ENCODE results near the gene TEX47. TPM values are rescaled to one million over a fixed set of nuclear protein-coding genes. Genes with fewer than 3 reads are reported as not detected.

TEX47 gene
- total RNA-seq, 6 experiments from 2014 or later = not detected

GRCh38 chr7:88761779-88762178 is 33.8 kb downstream of the TEX47 start:
- no peak overlapping the region for H3K4me3 Mint-ChIP-seq
- peaks cover 2% of the 10 kb centered on the region; the same call in 1 of the 2 replicates for H3K27me3 Mint-ChIP-seq (ENCODE audit: insufficient read depth)
- no peak for TF ChIP-seq CTCF (IDR thresholded peaks at IDR 0.05)
- no peak for DNase-seq
- peaks cover 6% of the 10 kb centered on the region; the same call in 1 of the 2 replicates for H3K9me3 Mint-ChIP-seq
- H3K4me1 Mint-ChIP-seq (ENCODE audit: low read depth) = no peaks in the 10 kb centered on the region
- no peaks in the 10 kb centered on the region for H3K36me3 Mint-ChIP-seq (ENCODE audit: low read depth)
- no peak overlapping the region for H3K27ac Mint-ChIP-seq

- TF ChIP-seq CTCF (IDR thresholded peaks at IDR 0.05) = no peak
- no peak overlapping the region for H3K4me3 Mint-ChIP-seq
- H3K27me3 Mint-ChIP-seq (ENCODE audit: insufficient read depth) = peaks cover 2% of the 10 kb centered on the region; the same call in 1 of the 2 replicates
- peaks cover 9% of the 10 kb centered on the region; the same call in 1 of the 2 replicates for H3K9me3 Mint-ChIP-seq
- no peak overlapping the region for H3K27ac Mint-ChIP-seq
- H3K4me1 Mint-ChIP-seq (ENCODE audit: low read depth) = no peaks in the 10 kb centered on the region
- H3K36me3 Mint-ChIP-seq (ENCODE audit: low read depth) = no peaks in the 10 kb centered on the region
- DNase-seq = no peak
Observed at GRCh38 chr7:88760136-88760515, 35.4 kb downstream of the TEX47 start.

DNA sequence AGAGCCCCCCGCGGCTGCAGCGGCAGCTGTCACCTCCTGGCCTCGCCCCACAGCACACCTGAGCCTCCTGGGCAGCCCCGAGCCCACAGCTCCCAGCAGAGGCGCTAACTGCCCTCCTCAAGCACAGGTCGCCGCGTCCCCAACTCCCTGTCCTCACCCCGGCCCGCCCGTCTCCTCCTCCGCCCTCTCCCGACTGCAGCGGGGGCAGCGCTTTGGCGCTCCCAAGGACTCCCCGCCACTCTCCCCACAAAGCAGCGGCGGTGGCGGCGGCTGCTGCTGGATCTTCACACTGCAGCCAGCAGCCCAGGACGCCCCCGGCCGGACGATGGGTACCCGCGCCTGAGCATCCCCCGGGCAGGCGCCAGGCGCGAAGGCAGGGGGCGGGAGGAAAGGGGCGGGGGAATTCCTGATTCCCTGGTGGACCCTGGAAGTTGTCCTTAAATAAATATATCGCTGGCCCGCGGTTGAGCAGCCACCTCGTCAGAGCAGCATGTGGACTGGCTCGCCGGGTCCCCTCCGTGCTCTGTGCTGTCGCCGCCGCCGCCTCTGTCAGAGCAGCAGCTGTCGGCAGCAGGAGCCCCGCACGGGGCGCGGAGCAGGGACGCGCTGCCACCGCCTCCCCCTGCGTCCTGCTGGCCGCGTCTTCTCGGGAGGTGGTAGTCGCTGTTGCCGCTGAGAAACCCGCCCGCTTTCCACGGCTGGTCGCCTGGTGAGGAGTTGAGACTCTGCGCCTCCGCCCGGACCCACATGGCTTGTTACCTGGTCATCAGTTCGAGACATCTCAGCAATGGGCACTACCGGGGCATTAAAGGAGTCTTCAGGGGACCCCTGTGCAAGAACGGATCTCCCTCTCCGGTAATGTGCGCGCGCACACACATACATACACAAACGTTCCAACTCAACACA is 36.1 kb downstream of the TEX47 start, which contains the start of gene ZNF804B:
ZNF804B (plus strand) TSS at position 471 of the 906 bp plus-strand sequence; CDS start at position 748, 277 bp downstream.
- H3K9me3 Mint-ChIP-seq = peaks cover 13% of the 10 kb centered on the region; the same call in 1 of the 2 replicates
- H3K27me3 Mint-ChIP-seq (ENCODE audit: insufficient read depth) = peaks cover 2% of the 10 kb centered on the region; the same call in 1 of the 2 replicates
- no peak within 1 kb of the TSS for H3K27ac Mint-ChIP-seq

DNA sequence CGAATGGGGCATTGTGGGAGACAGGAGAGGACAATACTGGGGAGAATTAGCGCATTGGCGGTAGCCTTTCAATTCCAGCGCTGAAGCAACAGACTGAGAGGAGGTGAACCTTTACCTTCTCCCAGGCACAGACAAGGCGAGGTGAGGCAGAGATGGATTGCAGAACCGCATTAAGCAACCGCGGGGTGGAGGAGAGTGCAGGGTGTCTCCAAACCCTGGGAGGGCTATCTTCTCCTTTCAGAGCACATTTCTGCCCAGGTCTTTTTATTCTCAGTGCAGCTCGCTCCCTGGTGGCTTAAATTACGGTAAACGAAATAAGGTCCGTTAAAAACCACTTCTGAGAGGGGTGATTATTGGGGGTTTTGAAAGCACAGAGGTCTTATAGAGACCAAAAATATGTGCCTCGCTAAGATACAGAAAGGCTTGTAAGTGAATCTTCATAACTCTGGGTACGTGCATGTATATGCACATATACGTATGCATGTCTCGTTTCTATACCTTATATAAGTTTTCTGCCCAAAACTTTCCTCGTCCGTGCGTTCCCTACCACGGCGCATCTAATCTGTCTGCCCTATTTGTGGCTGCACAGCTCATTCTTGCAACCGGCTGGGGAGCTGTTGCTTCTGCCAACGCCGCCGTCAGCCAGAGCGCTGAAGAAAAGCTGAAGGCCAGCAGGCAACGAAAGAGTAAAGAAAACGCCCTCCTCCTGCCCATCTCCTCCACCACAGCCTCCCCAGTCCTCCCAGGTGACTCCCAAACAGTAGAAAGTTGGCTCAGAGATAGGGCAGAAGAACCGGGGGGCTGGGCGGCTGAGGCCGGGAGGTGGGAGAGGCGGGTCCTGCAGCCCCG is 36.9 kb downstream of the TEX47 start:
- H3K9me3 Mint-ChIP-seq = peaks cover 21% of the 10 kb centered on the region; the same call in 1 of the 2 replicates
- TF ChIP-seq CTCF (IDR thresholded peaks at IDR 0.05) = no peak
- no peaks in the 10 kb centered on the region for H3K4me1 Mint-ChIP-seq (ENCODE audit: low read depth)
- no peak for DNase-seq
- peaks cover 2% of the 10 kb centered on the region; the same call in 1 of the 2 replicates for H3K27me3 Mint-ChIP-seq (ENCODE audit: insufficient read depth)
- H3K27ac Mint-ChIP-seq = no peak overlapping the region
- no peak overlapping the region for H3K4me3 Mint-ChIP-seq
- H3K36me3 Mint-ChIP-seq (ENCODE audit: low read depth) = no peaks in the 10 kb centered on the region

More for the DNA sequence above, 36.1 kb downstream of the TEX47 start, which contains the start of gene ZNF804B:
- DNase-seq = no peak
- H3K4me3 Mint-ChIP-seq = no peak within 1 kb of the TSS
- H3K36me3 Mint-ChIP-seq (ENCODE audit: low read depth) = no peaks in the 10 kb centered on the region
- H3K4me1 Mint-ChIP-seq (ENCODE audit: low read depth) = no peaks in the 10 kb centered on the region
- no peak for TF ChIP-seq CTCF (IDR thresholded peaks at IDR 0.05)

- Mint-ChIP-seq H3K4me3 (no peak overlapping the region), H3K9me3 (peaks cover 28% of the 10 kb centered on the region), H3K4me1 (ENCODE audit: low read depth) (no peaks in the 10 kb centered on the region), H3K27ac (no peak overlapping the region), H3K36me3 (ENCODE audit: low read depth) (no peaks in the 10 kb centered on the region), H3K27me3 (ENCODE audit: insufficient read depth) (peaks cover 2% of the 10 kb centered on the region; the same call in 1 of the 2 replicates)
- TF ChIP-seq CTCF (IDR thresholded peaks at IDR 0.05) = no peak
- DNase-seq = no peak
Observed at GRCh38 chr7:88757371-88757770, 38.2 kb downstream of the TEX47 start.
